Karpas-422 (cell line): ENCODE results near the gene A1BG. TPM values are rescaled to one million over a fixed set of nuclear protein-coding genes. Genes with fewer than 3 reads are reported as not detected.

Experiments used
- DNase-seq: peaks from one replicate; pipeline ENCODE4 v3.0.0-alpha.2; 2015
- H2AFZ ChIP-seq: fragments of 200-600 bp; sonication (generic); 2 replicates; pipeline ENCODE4 v1.6.1; 2014; ENCODE audit warnings: antibody characterized with exemption, low read length, mixed read lengths
- H3K27ac ChIP-seq: fragments of 200-600 bp; sonication (generic); 2 replicates; pipeline ENCODE4 v1.5.1; 2014; ENCODE audit warnings: mild to moderate bottlenecking, low read length, moderate library complexity
- H3K27me3 ChIP-seq: fragments of 200-600 bp; sonication (generic); 2 replicates; pipeline ENCODE4 v1.6.1; 2014; ENCODE audit warnings: low read length, mixed read lengths
- H3K36me3 ChIP-seq: fragments of 200-600 bp; sonication (generic); 2 replicates; pipeline ENCODE4 v1.6.1; 2014; ENCODE audit warnings: low read length, mixed read lengths; ENCODE audit not compliant: insufficient read depth
- H3K4me1 ChIP-seq: fragments of 200-600 bp; sonication (generic); 2 replicates; pipeline ENCODE4 v1.6.1; 2014; ENCODE audit warnings: mild to moderate bottlenecking, low read length, mixed read lengths
- H3K4me2 ChIP-seq: fragments of 200-600 bp; sonication (generic); 2 replicates; pipeline ENCODE4 v1.6.1; 2014; ENCODE audit warnings: low read length, low read depth, mild to moderate bottlenecking; ENCODE audit not compliant: poor library complexity, severe bottlenecking
- H3K4me3 ChIP-seq: fragments of 200-600 bp; sonication (generic); 2 replicates; pipeline ENCODE4 v1.5.1; 2014; ENCODE audit warnings: mild to moderate bottlenecking, antibody characterized with exemption, low read length, mixed read lengths
- H3K79me2 ChIP-seq: fragments of 200-600 bp; sonication (generic); 2 replicates; pipeline ENCODE4 v1.6.1; 2014; ENCODE audit warnings: mild to moderate bottlenecking, low read length, mixed read lengths
- H3K9ac ChIP-seq: fragments of 200-600 bp; sonication (generic); 2 replicates; pipeline ENCODE4 v1.6.0; 2014; ENCODE audit warnings: low read length
- H3K9me2 ChIP-seq: fragments of 200-600 bp; sonication (generic), shearing (Covaris generic); replicated peaks from 2 replicates; pipeline ENCODE4 v1.6.0; 2014; ENCODE audit warnings: mild to moderate bottlenecking, low read length, moderate library complexity; ENCODE audit not compliant: insufficient read depth
- H3K9me3 ChIP-seq: fragments of 300-700, 200-600 bp; sonication (generic); 2 replicates; pipeline ENCODE4 v1.6.1; 2014; ENCODE audit warnings: low read length, mixed read lengths
- H4K20me1 ChIP-seq: fragments of 200-600 bp; sonication (generic); 2 replicates; pipeline ENCODE4 v1.6.1; 2014; ENCODE audit warnings: mild to moderate bottlenecking, antibody characterized with exemption, low read length, low read depth; ENCODE audit not compliant: insufficient read depth
- total RNA-seq: library from RNA; depleted of rRNA; stranded (reverse); fragments of >200 nt; shearing (Covaris generic); gene quantifications from 2 replicates; pipeline ENCODE4 v1.2.3, GENCODE V29; 2014; ENCODE audit warnings: low replicate concordance

A1BG gene
- total RNA-seq, 1 experiment from 2014 or later = 52.9 TPM

DNA sequence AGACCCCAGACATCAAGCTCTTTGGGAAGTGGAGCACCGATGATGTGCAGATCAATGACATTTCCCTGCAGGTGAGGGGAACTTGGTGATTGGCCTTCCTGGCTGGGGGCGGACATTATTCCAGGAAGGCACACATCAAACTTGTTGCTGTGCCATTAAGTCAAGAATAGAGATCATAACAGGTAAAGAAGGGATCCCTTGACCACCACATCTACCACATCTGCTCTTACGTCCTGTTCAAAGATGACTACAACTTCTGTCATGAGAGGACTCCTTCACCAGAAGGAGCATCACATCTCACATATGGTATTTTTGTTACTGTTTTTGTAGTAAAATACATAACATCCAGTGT is 34.9 kb upstream of the A1BG start:
- H2AFZ ChIP-seq = no peak overlapping the region
- peaks cover 41% of the 10 kb centered on the region for H4K20me1 ChIP-seq
- H3K4me3 ChIP-seq = peak overlapping the region; percentile 82
- peak overlapping the region; percentile 96 for H3K9ac ChIP-seq
- DNase-seq = no peak
- H3K9me3 ChIP-seq = no peaks in the 10 kb centered on the region
- H3K9me2 ChIP-seq = no peaks in the 10 kb centered on the region
- peaks cover 64% of the 10 kb centered on the region for H3K79me2 ChIP-seq
- H3K4me1 ChIP-seq = peaks cover 35% of the 10 kb centered on the region
- H3K36me3 ChIP-seq = peaks cover 35% of the 10 kb centered on the region
- no peaks in the 10 kb centered on the region for H3K27me3 ChIP-seq
- peak overlapping the region; percentile 79 for H3K4me2 ChIP-seq
- peak overlapping the region; percentile 90; the same call in 1 of the 2 replicates for H3K27ac ChIP-seq

DNA sequence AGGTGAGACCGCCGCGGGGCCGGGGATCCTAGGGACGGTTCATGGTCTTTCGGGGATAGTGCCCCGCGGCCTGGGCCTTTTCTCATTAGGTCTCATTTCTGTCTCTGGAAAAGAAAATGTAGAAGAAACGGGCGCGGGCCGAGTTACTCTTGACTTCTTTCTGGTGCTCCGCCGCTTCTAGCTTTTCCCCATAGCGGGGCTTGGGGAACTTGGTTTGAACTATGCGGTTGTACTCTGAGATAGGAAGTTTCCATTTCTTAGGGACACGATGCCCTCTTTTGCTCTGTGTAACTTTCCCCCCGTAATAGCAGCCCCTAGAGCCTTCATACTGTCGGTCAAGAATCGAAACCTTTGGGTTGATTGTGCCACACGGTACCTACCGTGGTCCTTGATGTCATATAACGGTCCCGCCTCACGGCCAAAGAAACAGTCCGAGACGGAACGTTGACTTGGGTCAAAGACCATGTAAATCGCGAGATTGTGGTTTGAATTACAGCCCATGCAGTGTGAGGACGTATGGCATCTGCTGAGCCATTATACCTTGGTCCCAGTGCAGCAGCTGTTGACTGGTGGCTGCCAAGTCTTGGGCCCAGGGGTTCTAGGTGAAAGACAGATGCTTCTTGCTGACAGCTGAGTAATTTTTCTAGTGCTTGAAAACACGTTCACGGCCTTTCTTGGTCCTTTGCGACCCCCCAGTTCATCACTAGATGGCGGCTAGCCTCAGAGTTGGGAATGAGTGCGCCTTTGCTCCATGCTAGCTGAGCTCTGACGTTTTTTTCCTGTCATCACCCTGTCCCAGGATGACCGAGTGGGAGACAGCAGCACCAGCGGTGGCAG is 34.3 kb upstream of the A1BG start:
- Histone ChIP-seq H3K4me2 (peak overlapping the region; percentile 79), H2AFZ (no peak overlapping the region), H3K9me2 (no peaks in the 10 kb centered on the region), H3K4me1 (peaks cover 41% of the 10 kb centered on the region), H3K36me3 (peaks cover 29% of the 10 kb centered on the region), H3K9me3 (no peaks in the 10 kb centered on the region), H4K20me1 (peaks cover 35% of the 10 kb centered on the region), H3K27ac (peak overlapping the region; percentile 90), H3K4me3 (peak overlapping the region; percentile 82), H3K9ac (peak overlapping the region; percentile 96), H3K79me2 (peaks cover 69% of the 10 kb centered on the region), H3K27me3 (no peaks in the 10 kb centered on the region)
- DNase-seq = peak; percentile 67

DNA sequence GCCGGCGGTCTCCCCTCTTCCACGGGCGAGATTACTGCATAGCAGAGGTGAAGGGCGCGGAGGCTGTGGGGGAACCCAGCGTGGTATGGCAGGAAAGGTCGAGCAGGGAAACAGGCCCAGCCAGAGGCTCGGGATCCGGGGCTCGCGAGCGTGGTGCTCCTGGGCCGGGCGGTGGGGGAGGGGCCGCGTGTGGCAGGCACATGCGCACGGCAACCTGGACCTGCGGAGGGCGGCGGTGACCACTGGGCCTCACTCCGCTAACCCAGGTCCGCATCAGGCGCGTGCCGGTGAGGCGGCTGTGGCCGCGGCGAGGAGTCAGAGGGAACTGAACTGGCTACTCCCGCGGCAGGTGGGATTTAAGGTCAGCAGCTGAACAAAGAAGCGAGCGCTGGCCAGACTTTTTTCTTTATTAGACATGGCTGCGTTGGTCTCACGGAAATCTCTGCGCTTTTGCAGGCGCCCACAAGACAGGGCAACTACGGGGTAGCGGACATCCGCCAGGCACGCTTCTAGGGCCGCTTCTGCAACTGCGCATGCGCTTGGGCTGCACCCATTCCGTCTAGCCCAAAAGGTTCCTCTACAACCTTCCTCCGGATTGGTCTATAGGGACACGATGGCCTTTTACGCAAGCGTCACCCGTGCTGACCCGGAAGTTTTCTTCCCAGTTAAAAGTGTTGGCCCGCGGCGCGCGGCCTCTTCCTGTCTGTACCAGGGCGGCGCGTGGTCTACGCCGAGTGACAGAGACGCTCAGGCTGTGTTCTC is 33.5 kb upstream of the A1BG start, which contains the start of gene RPS5:
RPS5 (plus strand) TSS at position 694 of the 762 bp plus-strand sequence. CDS start 869 bp downstream, outside the sequence.
- no peaks in the 10 kb centered on the region for H3K9me2 ChIP-seq
- H2AFZ ChIP-seq = no peak within 1 kb of the TSS; the same call in 1 of the 2 replicates
- H3K27ac ChIP-seq = peak within 1 kb of the TSS; percentile 90
- no peaks in the 10 kb centered on the region for H3K9me3 ChIP-seq
- peak; percentile 100 for DNase-seq
- H3K27me3 ChIP-seq = no peaks in the 10 kb centered on the region
- peaks cover 27% of the 10 kb centered on the region for H3K36me3 ChIP-seq
- peak within 1 kb of the TSS; percentile 79 for H3K4me2 ChIP-seq
- peaks cover 75% of the 10 kb centered on the region for H3K79me2 ChIP-seq
- peaks cover 34% of the 10 kb centered on the region for H4K20me1 ChIP-seq
- H3K9ac ChIP-seq = peak within 1 kb of the TSS; percentile 96
- peaks cover 49% of the 10 kb centered on the region for H3K4me1 ChIP-seq
- H3K4me3 ChIP-seq = peak within 1 kb of the TSS; percentile 82

DNA sequence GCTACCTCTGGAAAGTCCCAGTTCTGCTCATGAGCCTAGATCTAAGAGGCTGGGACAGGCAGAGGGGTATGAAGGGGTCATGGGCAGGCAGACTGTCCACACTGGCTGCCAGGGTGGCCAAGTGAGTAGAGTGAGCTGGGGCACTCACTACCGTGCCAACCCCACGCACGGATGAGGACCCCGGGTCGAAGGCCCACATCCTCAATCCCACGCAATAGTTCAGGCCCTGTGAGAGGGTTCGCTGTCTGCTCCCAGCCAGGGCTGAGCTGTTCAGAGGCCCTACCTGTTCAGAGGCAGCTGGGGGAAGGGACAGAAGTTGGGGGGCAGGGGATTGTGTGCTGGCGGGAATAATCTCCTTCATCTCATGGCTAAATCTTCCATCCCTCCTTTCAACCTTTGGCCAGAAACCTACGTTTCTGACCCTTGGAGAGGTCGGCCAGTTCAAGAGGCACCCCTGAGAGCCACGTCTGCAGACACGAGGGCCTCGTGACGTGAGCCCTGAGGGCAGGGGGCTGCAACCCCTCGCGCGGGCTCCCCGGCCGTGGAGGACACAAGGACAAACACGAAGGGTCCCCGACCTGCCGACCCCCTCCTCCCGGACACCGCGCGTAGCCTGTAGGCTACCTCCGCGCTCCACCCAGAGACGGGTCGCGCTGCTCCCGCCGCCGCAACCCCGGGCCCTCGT is 32.7 kb upstream of the A1BG start:
- no peak overlapping the region; the same call in 1 of the 2 replicates for H2AFZ ChIP-seq
- H3K79me2 ChIP-seq = peaks cover 81% of the 10 kb centered on the region

DNA sequence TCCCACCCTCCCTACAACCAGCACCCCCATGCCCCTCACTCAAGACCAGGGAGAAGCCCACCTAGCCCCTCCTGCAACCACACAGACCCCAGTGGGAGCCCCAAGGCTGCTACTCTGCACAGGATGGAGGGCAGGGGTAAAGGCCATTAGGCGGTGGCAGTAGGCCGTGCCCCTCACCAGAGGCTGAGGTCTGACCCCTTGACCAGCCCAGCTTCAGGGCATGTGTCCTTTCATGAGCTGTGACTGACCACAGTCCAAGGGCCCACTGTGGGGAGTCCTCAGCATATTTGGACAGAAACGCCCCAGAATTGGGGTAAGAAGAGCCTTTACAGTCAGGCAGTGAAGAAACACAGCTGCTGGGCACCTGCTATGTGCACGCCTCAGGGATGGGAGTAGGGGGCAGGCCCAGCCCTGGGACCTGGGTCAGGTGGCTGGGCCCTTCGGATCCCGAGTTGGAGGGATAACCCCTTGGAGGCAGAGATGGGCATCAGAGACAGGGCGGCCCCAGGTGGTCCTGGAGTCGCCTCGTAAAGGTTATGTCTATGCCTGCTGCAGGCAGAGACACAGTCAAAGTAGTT is 32.1 kb upstream of the A1BG start:
- Histone ChIP-seq H2AFZ (no peak overlapping the region), H3K4me3 (peak overlapping the region; percentile 82), H3K79me2 (peaks cover 75% of the 10 kb centered on the region), H3K9me3 (no peaks in the 10 kb centered on the region), H4K20me1 (peaks cover 24% of the 10 kb centered on the region), H3K9me2 (no peaks in the 10 kb centered on the region), H3K27me3 (no peaks in the 10 kb centered on the region), H3K27ac (peak overlapping the region; percentile 90), H3K36me3 (peaks cover 20% of the 10 kb centered on the region), H3K4me1 (peaks cover 50% of the 10 kb centered on the region), H3K9ac (peak overlapping the region; percentile 96), H3K4me2 (peak overlapping the region; percentile 79)
- DNase-seq = no peak

More for the DNA sequence above, 32.7 kb upstream of the A1BG start:
- Histone ChIP-seq H3K4me1 (peaks cover 49% of the 10 kb centered on the region), H3K27me3 (no peaks in the 10 kb centered on the region), H3K27ac (peak overlapping the region; percentile 90), H3K9ac (peak overlapping the region; percentile 96), H3K36me3 (peaks cover 26% of the 10 kb centered on the region), H3K9me3 (no peaks in the 10 kb centered on the region), H3K4me2 (peak overlapping the region; percentile 79), H3K4me3 (peak overlapping the region; percentile 82), H3K9me2 (no peaks in the 10 kb centered on the region), H4K20me1 (peaks cover 30% of the 10 kb centered on the region)
- DNase-seq = peak; percentile 90

DNA sequence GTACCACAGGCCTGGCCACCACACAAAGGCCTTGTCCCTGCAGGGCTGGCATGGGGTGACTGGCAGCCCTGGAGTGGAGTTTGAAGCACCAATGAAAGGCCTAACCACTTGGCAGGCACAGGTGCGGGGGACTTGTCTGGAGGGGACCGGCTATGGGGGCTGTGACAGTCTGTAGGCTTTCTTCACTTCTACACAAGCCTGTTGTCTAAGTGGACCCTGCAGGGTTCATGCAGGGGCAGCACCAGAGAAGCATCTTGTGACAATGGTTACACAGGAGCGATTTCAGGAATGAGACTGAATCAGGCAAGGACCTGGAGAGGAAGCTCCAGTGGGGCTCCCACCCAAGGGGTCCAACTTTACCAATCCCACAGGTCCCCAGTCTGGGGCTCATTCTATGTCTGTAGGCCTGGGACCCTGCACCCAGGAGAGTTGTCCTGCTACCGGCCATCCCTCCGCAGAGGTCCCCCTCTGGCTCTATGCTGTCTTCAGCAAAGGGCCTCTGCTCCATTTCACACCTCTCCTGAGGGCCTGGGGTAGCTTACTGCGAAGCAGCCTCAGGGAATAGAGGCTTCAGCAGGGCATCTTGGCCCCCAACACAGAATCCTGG is 29.8 kb upstream of the A1BG start:
- Histone ChIP-seq H4K20me1 (peaks cover 10% of the 10 kb centered on the region), H3K4me3 (peak overlapping the region; percentile 79; the same call in 1 of the 2 replicates), H3K4me1 (peaks cover 55% of the 10 kb centered on the region), H3K9ac (peak overlapping the region; percentile 84), H3K27me3 (no peaks in the 10 kb centered on the region), H3K4me2 (peak overlapping the region; percentile 89), H3K79me2 (peaks cover 64% of the 10 kb centered on the region), H2AFZ (no peak overlapping the region), H3K36me3 (peaks cover 6% of the 10 kb centered on the region; the same call in 1 of the 2 replicates), H3K27ac (peak overlapping the region; percentile 82), H3K9me2 (no peaks in the 10 kb centered on the region), H3K9me3 (no peaks in the 10 kb centered on the region)
- no peak for DNase-seq

DNA sequence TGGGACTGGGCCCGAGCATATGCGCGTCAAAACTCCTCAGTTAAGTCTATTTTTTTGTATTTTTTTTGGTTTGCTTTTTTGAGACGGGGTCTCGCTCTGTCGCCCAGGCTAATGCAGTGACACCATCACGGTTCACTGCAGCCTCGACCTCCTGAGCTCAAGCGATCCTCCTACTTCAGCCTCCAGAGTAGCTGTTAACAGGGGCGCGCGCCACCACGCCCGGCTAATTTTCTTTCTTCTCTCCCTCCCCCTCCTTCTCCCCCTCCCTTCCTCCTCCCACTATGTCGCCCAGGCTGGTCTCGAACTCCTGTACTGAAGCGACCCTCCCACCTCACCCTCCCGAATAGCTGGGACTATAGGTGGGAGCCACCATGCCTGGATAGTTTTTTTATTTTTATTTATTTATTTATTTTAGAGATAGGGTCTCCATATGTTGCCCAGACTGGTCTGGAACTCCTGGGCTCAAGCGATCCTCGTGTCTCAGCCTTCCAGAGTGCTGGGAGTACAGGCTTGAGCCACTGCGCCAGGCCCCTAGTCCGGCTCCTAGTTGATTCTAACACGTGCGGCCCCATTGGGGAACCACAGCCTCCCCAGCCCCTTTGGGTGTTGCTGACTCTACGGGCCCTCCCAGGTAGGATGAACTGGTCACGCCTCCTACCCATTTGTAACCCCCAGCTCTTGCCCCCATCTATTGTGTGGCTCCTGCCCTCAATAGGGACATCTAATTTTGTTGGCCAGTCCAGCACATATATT is 28.3 kb upstream of the A1BG start:
- peak overlapping the region; percentile 84 for H3K9ac ChIP-seq
- H3K79me2 ChIP-seq = peaks cover 53% of the 10 kb centered on the region
- H3K4me2 ChIP-seq = peak overlapping the region; percentile 89
- no peaks in the 10 kb centered on the region for H3K9me3 ChIP-seq
- peak overlapping the region; percentile 79 for H3K4me3 ChIP-seq
- H3K36me3 ChIP-seq = no peaks in the 10 kb centered on the region
- no peaks in the 10 kb centered on the region for H3K27me3 ChIP-seq
- DNase-seq = peak; percentile 87
- H3K9me2 ChIP-seq = no peaks in the 10 kb centered on the region
- H3K4me1 ChIP-seq = peaks cover 51% of the 10 kb centered on the region
- no peaks in the 10 kb centered on the region for H4K20me1 ChIP-seq
- no peak overlapping the region for H2AFZ ChIP-seq
- peak overlapping the region; percentile 82 for H3K27ac ChIP-seq
